Activated CD4-positive, alpha-beta memory T cell treated with anti-CD3 and anti-CD28 coated beads, Interleukin-2, amount 10 ng/mL, durations not matched to agents 7 days and 5 days (primary cell): ENCODE measurements around the gene STX11. TPM values are rescaled to one million over a fixed set of nuclear protein-coding genes. Genes with fewer than 3 reads are reported as not detected.

Experiments
- CTCF ChIA-PET: fragments of 350-600 bp; sonication (Branson Sonifier 250); formaldehyde crosslinking; loops from one replicate; lab custom pipeline; 2021; ENCODE audit warnings: antibody characterized with exemption, inconsistent platforms; lab: Charles Lee
- POLR2A ChIA-PET: fragments of 350-600 bp; sonication (Branson Sonifier 250); formaldehyde crosslinking; loops from one replicate; lab custom pipeline; 2021; ENCODE audit warnings: antibody characterized with exemption; lab: Charles Lee
- DNase-seq: peaks from one replicate; pipeline ENCODE4 v3.0.0-alpha.2; 2020
- H3K27ac Mint-ChIP-seq: one replicate; pipeline ENCODE4 v1.8.0; 2021; ENCODE audit warnings: mild to moderate bottlenecking, mixed read lengths
- H3K27me3 Mint-ChIP-seq: one replicate; pipeline ENCODE4 v1.8.0; 2021; ENCODE audit warnings: mixed read lengths
- H3K36me3 Mint-ChIP-seq: one replicate; pipeline ENCODE4 v1.8.0; 2021; ENCODE audit warnings: low read depth, mixed read lengths
- H3K4me1 Mint-ChIP-seq: one replicate; pipeline ENCODE4 v1.8.0; 2021; ENCODE audit warnings: mixed read lengths
- H3K4me3 Mint-ChIP-seq: one replicate; pipeline ENCODE4 v1.8.0; 2021; ENCODE audit warnings: mild to moderate bottlenecking, mixed read lengths
- H3K9me3 Mint-ChIP-seq: one replicate; pipeline ENCODE4 v1.8.0; 2021; ENCODE audit warnings: mixed read lengths
- total RNA-seq, 2 experiments: library from RNA; stranded (reverse); gene quantifications; one replicate each; pipeline ENCODE4 v1.2.3, GENCODE V29; 2021

The STX11 gene
- total RNA-seq, 2 experiments from 2014 or later = 23.8 to 25.0 TPM

DNA sequence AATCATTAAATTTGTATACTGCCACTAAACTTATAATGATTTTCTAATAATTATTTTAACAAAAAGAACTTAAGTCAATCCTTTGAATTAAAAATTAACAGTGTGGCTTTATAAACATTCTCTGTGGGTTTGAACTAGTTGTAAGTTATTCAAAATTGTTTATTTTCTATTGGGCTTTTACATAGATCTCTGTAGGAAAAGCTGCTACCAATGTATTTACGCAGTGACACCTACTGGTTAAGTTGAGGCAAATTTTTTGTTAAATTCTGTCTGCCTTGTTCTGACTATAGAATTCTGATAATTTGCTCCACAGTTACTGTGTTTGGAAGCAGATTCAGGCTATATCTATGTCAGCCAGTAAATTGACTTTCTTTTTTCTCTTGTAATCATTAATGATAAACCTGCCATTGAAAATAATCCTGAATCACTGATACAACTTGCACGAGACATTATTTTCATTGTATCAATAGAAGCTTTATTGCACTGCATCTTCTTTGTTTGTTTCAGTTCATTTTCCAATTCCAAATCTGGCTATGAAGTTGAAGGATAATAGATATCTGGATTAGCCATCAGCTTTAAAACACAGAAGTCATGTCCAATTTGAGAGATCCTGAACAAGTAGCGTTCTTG lies 68.9 kb downstream of the STX11 start:
- Mint-ChIP-seq H3K27me3 (peaks cover 1% of the 10 kb centered on the region), H3K4me1 (peaks cover 33% of the 10 kb centered on the region), H3K4me3 (no peak overlapping the region), H3K9me3 (peaks cover 4% of the 10 kb centered on the region), H3K36me3 (peaks cover 7% of the 10 kb centered on the region), H3K27ac (no peak overlapping the region)
- DNase-seq = no peak
- ChIA-PET POLR2A (interaction anchor here (2.2 kb wide), 1 partner anchor 68 kb away, joined by 12 read pairs; the partner anchor contains the start of gene STX11), CTCF (interaction anchor here (0.8 to 3.7 kb wide), 17 partner anchors 17 to 643 kb away, joined by 3 to 31 read pairs (median 4); partner anchors contain the start of gene STX11)

DNA sequence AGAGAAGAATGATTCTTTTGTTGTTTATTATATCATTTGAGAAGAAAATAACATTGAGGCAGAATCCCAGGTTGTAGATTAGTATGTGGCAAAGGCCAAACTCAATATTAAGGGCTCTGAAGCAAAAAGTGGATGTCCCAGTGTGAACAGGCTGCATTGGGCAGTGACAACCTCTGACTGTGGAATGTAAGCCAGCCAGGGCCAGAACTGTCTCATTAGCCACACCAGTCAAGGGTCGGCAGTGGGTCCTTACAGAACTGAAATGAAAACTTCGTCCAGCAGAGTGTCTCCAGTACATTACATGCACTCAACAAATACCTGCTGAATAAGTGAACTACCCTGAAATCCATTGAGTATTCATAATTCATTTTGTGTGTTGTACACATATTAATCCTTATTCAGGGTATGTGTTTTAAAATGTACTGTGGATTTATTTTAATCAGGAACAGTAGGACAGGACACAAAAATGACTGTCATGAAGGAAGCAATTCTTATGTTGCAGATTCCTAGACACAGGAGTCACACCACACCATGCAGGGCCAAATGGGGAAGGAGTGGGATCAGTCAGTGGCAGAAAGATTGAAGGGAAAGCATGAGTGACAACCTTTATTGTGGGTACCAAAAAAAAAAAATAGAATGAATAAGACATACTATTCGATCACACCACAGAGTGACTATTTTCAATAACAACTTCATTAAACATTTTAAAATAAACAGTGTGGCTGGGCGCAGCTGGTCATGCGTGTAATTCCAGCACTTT lies 69.9 kb downstream of the STX11 start:
- ChIA-PET CTCF (interaction anchor here (1.1 to 2.6 kb wide), 4 partner anchors 18 to 127 kb away, joined by 3 to 31 read pairs (median 4); no protein-coding TSS in a partner anchor), POLR2A (no interaction called here)
- H3K27me3 Mint-ChIP-seq = peaks cover 6% of the 10 kb centered on the region
- DNase-seq = no peak
- H3K4me1 Mint-ChIP-seq = peaks cover 30% of the 10 kb centered on the region
- no peaks in the 10 kb centered on the region for H3K9me3 Mint-ChIP-seq
- no peak overlapping the region for H3K27ac Mint-ChIP-seq
- peaks cover 7% of the 10 kb centered on the region for H3K36me3 Mint-ChIP-seq
- no peak overlapping the region for H3K4me3 Mint-ChIP-seq

DNA sequence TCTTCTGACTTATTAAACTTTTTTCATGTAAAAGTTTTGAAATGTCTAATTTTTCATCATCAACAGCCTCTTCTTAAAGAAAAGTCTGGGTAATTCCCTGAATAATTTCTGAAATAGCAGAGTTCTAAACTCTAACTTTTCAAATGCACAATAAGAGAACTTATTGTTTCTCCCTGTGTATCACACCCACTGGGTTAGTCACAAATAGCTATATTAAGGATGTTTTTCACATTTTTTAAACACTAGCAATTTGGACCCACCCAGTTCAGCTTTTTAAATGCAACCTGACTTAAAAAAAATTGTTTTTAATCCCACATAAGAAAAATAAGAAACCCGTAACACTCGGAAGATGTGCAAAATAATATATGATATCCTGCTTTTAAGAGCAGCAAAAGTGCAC lies 73.4 kb downstream of the STX11 start:
- peaks cover 2% of the 10 kb centered on the region for H3K4me1 Mint-ChIP-seq
- POLR2A ChIA-PET = no interaction called here
- no peak overlapping the region for H3K27ac Mint-ChIP-seq
- CTCF ChIA-PET = interaction anchor here (0.7 to 1.3 kb wide), 3 partner anchors 119 to 284 kb away, joined by 3 to 4 read pairs (median 3); no protein-coding TSS in a partner anchor
- H3K27me3 Mint-ChIP-seq = peaks cover 10% of the 10 kb centered on the region
- no peak for DNase-seq
- no peaks in the 10 kb centered on the region for H3K36me3 Mint-ChIP-seq
- H3K4me3 Mint-ChIP-seq = no peak overlapping the region
- H3K9me3 Mint-ChIP-seq = no peaks in the 10 kb centered on the region

DNA sequence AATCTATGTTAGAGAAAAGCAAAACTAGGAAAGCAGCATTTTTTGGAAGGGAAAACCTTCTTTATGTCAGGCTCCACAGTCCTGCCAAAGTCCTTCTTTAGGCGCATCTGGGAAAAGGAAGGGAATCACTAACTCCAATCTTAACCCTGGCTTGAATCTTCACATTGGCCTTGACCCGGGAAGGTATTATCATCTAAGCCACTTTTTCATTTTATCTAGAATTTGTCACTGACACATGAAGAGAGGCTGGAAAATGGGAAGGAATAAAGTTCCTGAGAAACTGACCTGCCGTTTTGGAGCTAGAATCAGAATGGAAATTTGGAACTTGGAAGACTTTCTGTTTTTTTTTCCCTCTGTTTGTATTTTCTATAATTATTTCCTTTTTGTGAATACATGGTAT lies 81.4 kb downstream of the STX11 start:
- Mint-ChIP-seq H3K36me3 (no peaks in the 10 kb centered on the region), H3K9me3 (no peaks in the 10 kb centered on the region), H3K4me3 (no peak overlapping the region), H3K27ac (no peak overlapping the region), H3K27me3 (peaks cover 3% of the 10 kb centered on the region), H3K4me1 (no peaks in the 10 kb centered on the region)
- ChIA-PET POLR2A (no interaction called here), CTCF (no interaction called here)
- DNase-seq = no peak

DNA sequence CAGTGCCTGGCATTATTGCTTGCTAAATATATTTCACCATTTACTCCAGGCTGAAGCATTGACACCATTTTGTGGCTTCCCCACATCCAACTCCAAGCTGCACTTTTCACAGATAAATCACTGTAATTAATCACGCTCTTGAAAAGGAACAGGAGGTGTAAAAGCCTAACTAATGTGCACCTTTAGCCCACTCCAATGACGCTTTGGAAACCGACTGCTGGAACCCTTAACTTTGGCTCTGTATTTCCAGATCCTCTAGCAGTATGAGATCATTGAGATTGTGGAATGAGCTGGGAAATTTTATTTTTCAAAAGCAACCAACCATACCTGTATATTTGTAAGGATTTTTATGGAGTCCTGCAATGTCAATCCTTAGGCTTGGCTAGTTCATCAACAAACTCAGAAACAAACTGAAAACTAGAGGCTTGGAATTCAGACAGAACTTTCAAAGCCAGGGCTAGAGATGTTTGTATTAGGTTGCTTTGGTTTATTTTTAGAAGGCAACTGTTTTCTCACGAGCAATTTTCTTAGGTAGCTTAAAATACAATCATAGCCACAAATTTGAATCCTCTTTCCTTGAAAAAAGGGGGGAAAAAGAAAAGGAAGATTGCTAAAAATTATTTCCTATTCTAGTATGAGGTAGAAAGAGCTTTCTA lies 82.0 kb downstream of the STX11 start:
- no peak overlapping the region for H3K27ac Mint-ChIP-seq
- H3K36me3 Mint-ChIP-seq = no peaks in the 10 kb centered on the region
- POLR2A ChIA-PET = no interaction called here
- no peaks in the 10 kb centered on the region for H3K9me3 Mint-ChIP-seq
- DNase-seq = no peak
- CTCF ChIA-PET = no interaction called here
- H3K4me3 Mint-ChIP-seq = no peak overlapping the region
- no peaks in the 10 kb centered on the region for H3K4me1 Mint-ChIP-seq
- H3K27me3 Mint-ChIP-seq = peaks cover 2% of the 10 kb centered on the region

DNA sequence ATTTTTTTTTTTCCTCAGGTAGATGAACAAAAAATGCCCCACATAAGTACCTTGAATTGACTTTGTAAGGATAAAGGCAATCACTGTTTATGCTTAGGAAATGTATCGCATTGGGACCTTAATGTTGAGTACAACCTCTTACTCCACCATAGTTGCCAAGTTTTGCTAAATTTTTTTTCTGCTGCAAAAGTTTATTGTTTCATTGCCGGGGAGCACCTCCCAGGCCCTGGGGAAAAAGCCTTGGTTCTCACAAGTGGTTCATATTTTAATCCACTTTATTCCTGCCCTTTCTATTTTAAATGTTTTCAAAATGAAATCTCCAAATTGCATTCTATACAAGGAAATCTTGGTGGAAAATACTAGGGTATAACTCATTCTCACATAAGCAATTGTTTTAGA lies 82.5 kb downstream of the STX11 start:
- no peaks in the 10 kb centered on the region for H3K9me3 Mint-ChIP-seq
- no peaks in the 10 kb centered on the region for H3K36me3 Mint-ChIP-seq
- CTCF ChIA-PET = no interaction called here
- H3K4me1 Mint-ChIP-seq = no peaks in the 10 kb centered on the region
- H3K27ac Mint-ChIP-seq = no peak overlapping the region
- no peak overlapping the region for H3K4me3 Mint-ChIP-seq
- H3K27me3 Mint-ChIP-seq = no peaks in the 10 kb centered on the region
- POLR2A ChIA-PET = no interaction called here
- no peak for DNase-seq

DNA sequence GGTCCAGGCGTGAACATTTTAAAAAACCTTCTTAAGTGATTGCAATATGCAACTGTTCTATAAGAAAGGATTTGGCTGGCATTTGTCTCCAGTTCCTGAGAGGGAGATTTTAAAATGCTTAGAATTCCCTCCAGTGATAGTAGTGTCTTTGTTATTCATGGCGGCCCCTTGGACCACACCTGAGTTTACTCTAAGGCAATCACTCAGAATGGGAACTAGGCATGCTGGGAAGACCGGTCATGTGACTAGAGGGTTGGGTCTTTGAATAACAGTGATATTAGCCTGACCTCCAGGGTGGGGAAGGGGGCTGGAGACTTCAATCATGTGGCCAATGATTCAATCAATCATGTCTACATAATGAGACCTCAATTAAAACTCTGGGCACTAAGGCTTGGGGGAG lies 84.1 kb downstream of the STX11 start:
- CTCF ChIA-PET = no interaction called here
- no peaks in the 10 kb centered on the region for H3K27me3 Mint-ChIP-seq

DNA sequence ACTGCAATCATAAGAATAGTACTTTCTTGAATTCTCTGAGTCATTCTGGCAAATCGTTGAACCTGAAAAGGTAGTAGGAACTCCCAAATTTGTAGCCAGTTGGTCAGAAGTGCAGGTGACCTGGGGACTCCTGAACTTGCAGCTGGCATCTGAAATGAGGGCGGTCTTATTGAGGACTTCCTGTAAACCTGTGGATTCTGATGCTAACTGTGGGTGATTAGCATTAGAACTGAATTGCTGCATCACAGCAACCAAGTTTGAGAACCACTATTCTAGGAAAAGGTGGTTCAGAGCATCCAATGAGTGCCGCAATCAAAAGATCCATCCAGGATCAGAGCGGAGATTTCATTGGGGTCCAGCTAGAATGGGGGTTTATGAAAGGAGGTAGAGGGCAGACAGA lies 84.6 kb downstream of the STX11 start:
- Mint-ChIP-seq H3K4me3 (no peak overlapping the region), H3K27me3 (no peaks in the 10 kb centered on the region), H3K27ac (no peak overlapping the region), H3K9me3 (no peaks in the 10 kb centered on the region), H3K36me3 (no peaks in the 10 kb centered on the region), H3K4me1 (no peaks in the 10 kb centered on the region)
- ChIA-PET POLR2A (no interaction called here), CTCF (no interaction called here)
- no peak for DNase-seq

More for the DNA sequence above, 84.1 kb downstream of the STX11 start:
- no peaks in the 10 kb centered on the region for H3K9me3 Mint-ChIP-seq
- H3K4me3 Mint-ChIP-seq = no peak overlapping the region
- H3K36me3 Mint-ChIP-seq = no peaks in the 10 kb centered on the region
- no peaks in the 10 kb centered on the region for H3K4me1 Mint-ChIP-seq
- no peak overlapping the region for H3K27ac Mint-ChIP-seq
- POLR2A ChIA-PET = no interaction called here
- DNase-seq = no peak

Other genes starting within 250 kb of the STX11 start
- gene PLAGL1, start 142.3 kb upstream of the STX11 start, total RNA-seq = 1 to 10 TPM; 5.7 to 6.3 TPM
- gene SF3B5, start 54.9 kb upstream of the STX11 start, total RNA-seq = 100 to 1,000 TPM; 128 to 130 TPM
- 100 to 1,000 TPM; 140 to 146 TPM for gene UTRN, start 134.8 kb downstream of the STX11 start, total RNA-seq